AG09319 (cell line): Measurements from ENCODE around the gene KCNJ18.
"Not testable (repeated sequence)": the region's sequence is repeated elsewhere in the genome, so short reads cannot be mapped to it uniquely, and the experiment has no call there.

Experiments used
- DNase-seq: peaks from one replicate; pipeline ENCODE4 v3.0.0-alpha.2; 2010; ENCODE audit warnings: low read depth; ENCODE audit errors: extremely low read depth
- TF ChIP-seq, protein P1 (sequence below): IDR thresholded peaks from 2 replicates; pipeline ENCODE4 v1.5.1; 2011; ENCODE audit warnings: low read depth, mild to moderate bottlenecking, inconsistent platforms, low read length, moderate library complexity

The KCNJ18 gene

DNA sequence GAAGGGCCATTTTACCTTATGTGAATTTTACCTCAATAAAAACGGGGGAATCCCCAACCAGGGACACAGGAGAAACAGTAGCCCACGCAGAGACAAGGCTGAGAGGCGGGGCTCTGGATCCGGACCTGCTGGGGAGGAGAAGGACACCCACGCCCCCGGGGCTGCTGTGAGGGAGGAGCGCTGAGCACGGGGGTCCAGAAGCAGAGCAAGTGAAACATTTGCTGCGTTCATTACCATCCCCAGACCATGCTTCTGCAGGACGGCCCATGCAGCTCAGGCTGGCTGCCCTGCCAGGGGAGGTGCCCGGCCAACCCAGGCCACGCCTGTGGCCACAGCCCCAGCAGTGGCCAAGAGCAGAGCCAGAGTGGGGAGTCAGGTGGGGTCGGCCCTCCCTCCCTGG is 50.0 kb downstream of the KCNJ18 start:
- TF ChIP-seq, protein P1, sequence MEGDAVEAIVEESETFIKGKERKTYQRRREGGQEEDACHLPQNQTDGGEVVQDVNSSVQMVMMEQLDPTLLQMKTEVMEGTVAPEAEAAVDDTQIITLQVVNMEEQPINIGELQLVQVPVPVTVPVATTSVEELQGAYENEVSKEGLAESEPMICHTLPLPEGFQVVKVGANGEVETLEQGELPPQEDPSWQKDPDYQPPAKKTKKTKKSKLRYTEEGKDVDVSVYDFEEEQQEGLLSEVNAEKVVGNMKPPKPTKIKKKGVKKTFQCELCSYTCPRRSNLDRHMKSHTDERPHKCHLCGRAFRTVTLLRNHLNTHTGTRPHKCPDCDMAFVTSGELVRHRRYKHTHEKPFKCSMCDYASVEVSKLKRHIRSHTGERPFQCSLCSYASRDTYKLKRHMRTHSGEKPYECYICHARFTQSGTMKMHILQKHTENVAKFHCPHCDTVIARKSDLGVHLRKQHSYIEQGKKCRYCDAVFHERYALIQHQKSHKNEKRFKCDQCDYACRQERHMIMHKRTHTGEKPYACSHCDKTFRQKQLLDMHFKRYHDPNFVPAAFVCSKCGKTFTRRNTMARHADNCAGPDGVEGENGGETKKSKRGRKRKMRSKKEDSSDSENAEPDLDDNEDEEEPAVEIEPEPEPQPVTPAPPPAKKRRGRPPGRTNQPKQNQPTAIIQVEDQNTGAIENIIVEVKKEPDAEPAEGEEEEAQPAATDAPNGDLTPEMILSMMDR = no peak
- no peak for DNase-seq

DNA sequence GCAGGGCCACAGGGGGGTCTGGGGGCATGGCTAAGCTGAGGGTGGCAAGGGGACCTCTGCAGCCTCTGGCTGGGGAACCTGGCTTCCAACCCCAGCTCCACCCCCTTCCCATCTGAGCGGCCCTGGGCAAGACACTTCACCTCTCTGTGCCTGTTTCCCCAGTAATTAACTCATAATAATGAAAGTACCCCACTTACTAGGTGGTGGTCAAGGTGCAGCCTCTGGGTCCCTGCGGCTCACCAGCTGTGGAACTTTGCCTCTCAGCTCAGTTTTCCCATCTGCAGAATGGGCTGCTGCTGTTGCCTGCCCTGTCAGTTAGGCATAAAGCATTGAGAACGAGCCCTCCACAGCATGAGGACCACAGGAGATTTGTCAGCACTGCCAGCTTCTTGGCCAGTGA is 51.8 kb downstream of the KCNJ18 start:
- not testable (repeated sequence) for DNase-seq

DNA sequence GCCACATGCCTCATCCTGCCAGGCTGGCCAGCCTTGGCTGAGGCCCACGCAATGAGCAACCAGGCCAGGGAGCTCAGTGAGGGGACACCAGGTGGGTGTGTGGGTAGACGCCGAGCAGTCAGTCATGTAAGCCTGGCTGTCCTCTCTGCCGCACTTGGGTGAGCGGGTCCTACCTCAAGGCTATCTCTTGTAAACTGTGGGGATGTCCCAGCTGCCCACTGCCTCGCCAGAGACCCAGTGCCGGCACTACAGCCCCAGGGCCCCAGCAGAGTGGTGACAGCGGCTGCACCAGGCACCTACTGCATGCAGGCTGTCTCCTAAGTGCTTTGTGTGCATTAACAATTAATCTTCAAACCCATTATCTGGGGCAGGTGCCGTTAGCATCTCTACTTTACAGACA is 52.3 kb downstream of the KCNJ18 start:
- not testable (repeated sequence) for DNase-seq

DNA sequence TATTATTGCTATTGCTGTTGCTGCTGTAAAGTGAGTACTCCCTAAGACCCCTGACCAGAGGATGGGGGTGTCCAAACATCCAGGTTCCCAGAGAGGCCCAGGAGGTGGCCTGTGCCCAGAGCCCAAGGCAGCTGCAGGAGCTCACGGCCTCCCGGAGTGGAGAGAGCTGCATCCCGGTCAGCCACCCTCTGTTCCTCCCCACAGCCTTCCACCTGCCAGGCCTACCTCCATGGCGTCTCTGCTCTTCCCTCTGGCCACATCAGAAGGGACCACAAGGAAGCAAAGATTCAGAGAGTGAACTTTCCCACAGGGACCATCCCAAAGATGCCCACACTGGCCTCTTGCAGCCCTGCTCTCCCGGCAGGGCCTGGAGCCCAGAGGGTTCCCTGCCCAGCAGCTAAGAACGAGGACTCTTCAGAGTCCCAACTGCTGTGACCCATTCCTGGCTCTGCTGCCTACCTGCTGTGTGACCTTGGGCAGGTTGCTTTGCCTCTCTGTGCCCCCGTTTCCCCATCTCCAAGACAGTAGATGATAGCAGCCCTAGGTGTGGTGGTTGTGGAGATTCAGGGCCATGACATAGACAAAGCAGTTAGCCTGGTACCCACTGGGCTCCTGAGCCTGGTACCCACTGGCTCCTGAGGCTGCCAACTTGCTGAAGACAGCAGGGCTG is 53.2 kb downstream of the KCNJ18 start:
- DNase-seq = not testable (repeated sequence)

DNA sequence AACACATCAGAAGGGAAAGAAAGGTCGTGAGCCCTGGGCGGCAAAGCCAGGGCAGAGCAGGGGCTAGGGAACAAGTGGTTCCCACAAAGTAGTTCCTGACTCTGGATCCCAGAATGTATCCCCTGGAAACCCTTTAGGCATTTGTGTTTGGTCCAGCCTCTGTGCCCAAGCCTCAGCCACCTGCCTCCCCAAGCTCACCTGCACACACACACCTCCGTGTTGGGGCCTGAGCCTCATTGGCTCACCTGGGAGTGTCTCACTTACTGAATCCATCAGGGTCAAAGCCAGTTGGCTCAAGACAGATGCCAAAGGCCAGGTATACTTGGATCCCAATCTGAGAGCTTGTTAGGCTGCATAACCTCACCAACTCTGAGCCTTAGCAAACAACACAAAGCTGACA is 54.1 kb downstream of the KCNJ18 start:
- DNase-seq = not testable (repeated sequence)

DNA sequence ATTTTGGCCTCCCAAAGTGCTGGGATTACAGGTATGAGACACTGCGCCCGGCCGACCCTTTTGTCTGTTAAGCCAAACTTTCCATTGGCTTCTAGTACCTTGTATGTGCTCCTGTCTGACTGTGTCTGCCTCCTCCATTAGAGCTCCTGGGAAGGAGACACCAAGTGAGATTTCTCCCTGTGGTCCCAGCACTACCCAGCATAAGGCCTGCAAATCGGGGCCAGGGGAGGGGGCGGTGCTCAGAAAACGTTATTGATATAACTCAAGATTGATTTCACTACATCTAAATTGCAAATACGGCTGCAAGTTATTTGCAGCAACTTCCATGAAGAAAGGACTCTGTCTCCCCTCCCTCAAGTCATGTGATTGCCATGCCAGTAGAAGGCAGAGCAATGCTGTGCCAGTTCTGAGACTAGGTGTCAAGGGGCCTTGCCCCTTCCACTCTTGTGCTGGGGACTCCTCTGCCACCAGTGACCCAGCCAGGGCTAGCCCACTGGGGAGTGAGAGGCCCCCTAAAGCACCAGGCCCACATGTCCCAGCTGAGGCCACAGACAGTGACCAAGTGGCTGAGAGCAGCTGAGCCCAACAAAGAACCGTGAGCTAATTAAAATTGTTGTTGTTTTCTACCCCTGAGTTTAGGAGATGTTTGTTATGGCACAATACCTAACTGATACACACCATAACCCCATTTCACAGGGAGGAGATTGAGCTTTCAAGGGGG is 55.0 kb downstream of the KCNJ18 start:
- not testable (repeated sequence) for DNase-seq

DNA sequence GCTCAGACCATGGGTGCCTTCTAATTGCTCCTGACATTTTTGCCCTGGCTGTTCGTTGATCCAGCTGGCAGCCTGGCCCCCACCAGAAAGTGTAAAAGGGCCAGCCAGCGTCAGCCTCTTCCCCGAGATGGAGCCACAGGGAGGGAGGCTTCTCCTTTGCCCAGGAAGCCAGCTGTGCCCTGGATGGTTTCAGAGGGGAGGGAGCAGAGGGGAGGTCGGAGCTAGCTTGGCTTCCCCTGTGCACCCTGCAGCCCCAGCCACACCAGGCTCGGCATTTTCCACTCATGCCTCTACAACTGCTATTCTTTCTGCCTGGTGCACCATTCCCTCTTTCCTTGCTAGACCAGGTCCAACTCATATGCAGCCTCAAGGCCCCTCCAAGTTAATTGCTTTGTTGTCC is 56.4 kb downstream of the KCNJ18 start:
- DNase-seq = not testable (repeated sequence)

DNA sequence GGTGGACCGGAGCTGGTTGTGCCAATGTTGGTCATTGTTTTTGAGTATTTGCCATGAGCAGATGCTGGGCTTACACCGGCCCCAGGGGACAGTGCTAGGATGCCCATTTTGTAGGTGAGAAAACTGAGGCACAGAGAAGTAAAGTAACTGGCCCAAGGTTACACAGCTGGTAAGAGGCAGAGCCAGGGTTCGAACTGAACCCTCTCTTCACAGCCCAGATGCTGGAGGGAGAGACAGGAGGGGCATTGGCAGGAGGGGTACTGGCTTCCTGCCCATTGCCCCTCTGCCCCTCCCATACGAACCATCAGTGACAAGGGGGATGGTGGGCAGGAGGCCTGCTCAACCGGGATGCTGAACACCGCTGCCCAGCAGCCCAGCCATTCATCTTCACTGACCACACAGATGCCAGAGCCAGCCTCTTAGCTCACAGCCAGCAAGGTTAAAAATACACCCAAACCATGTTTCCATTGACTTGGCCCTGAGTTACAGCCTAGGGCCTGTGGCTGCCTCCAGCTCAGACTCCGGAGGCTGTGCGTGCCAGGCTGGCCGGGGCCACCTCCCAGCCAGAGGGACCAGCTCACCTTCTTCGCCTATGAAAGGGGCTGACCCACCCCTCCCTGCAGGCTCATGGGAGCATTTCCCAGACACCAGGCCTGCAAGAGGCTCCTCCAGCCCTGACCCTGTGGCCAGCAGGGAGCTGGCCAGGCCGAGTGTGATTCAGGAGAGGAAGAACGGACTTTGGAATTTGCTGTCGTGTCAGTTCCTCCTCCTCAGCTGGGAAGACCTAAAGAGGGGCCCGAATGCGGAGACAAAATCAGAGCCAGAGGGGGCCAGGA is 57.6 kb downstream of the KCNJ18 start:
- DNase-seq = not testable (repeated sequence)

DNA sequence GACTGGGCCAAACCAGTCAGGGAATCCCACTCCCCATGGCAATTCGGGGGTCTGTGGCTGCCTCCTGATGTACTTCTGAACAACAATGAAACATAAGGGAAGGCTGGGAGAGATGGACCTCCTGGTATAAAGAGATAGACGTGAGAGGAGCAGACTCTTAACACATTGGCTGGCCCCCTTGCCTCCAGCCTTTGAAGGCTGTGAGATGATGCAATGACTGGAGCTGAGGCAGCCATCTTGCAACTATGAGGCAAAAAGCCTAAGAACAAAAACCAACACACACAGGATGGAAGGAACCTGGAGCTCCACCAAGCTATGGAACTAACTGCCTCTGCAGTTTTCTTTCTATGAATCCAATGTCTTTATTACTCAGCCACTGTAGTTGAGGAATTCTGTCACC is 58.8 kb downstream of the KCNJ18 start:
- not testable (repeated sequence) for DNase-seq
